GM12878 (cell line): ENCODE results near the gene ZPBP2. TPM values are rescaled to one million over a fixed set of nuclear protein-coding genes. Genes with fewer than 3 reads are reported as not detected.

Experiments used
- ATAC-seq: fragments of 200-7000 bp; cut with Tn5 transposase; 3 replicates; pipeline ENCODE4 v1.9.1; 2020; ENCODE audit warnings: mild to moderate bottlenecking, moderate library complexity
- Bru-seq: library from RNA; stranded (reverse); fragments of 400-500 nt; gene quantifications from one replicate; lab custom pipeline; 2021; lab: Mats Ljungman, UMichigan
- BruChase-seq, 2 experiments: library from RNA; stranded (reverse); fragments of 400-500 nt; gene quantifications; one replicate each; lab custom pipeline; 2021; lab: Mats Ljungman, UMichigan
- BruUV-seq: library from RNA; stranded (reverse); fragments of 400-500 nt; replicated peaks from 2 replicates; lab custom pipeline; 2021; lab: Mats Ljungman, UMichigan
- CTCF ChIA-PET: fragments of 300-600 bp; sonication (Branson Sonifier 250); formaldehyde crosslinking; extraction: SDS; loops from one replicate; lab custom pipeline; 2021; ENCODE audit warnings: inconsistent platforms; lab: Yijun Ruan, JAX
- POLR2A ChIA-PET: fragments of 350-600 bp; formaldehyde crosslinking; extraction: SDS; loops from one replicate; lab custom pipeline; 2021; ENCODE audit warnings: inconsistent platforms; lab: Charles Lee
- RAD21 ChIA-PET: fragments of 300-600 bp; sonication (Branson Sonifier 250); formaldehyde crosslinking; loops from one replicate; lab custom pipeline; 2023; ENCODE audit warnings: antibody characterized with exemption; ENCODE audit not compliant: unreplicated experiment; lab: Charles Lee
- SMC1A ChIA-PET: fragments of 300-600 bp; sonication (Branson Sonifier 250); formaldehyde crosslinking; loops from one replicate; lab custom pipeline; 2023; ENCODE audit not compliant: unreplicated experiment, uncharacterized antibody; lab: Charles Lee
- DNase-seq: peaks from one replicate; pipeline ENCODE4 v3.0.0-alpha.2; 2011; ENCODE audit warnings: low read depth, low spot score
- FAIRE-seq: peaks from 3 replicates; lab custom pipeline; 2011; peaks lifted over from hg19 to GRCh38; lab: Jason Lieb, UNC
- H2AFZ ChIP-seq: 2 replicates; pipeline ENCODE4 v1.6.0; 2011; ENCODE audit warnings: low read depth, low read length, control low read depth; ENCODE audit not compliant: control insufficient read depth
- H3K27ac ChIP-seq: 2 replicates; pipeline ENCODE4 v1.5.1; 2011; ENCODE audit warnings: control low read depth; ENCODE audit not compliant: control insufficient read depth, insufficient read depth
- H3K27me3 ChIP-seq, 2 experiments: replicated peaks in 1 of 2; 2 replicates each; pipeline versions ENCODE4 v1.6.0 to v1.6.1; 2011; ENCODE audit warnings: low read length in 1 of 2; ENCODE audit not compliant: control insufficient read depth in 2 of 2, insufficient read depth in 2 of 2
- H3K36me3 ChIP-seq, 2 experiments: 2 replicates each; pipeline ENCODE4 v1.5.1; 2011; ENCODE audit warnings: low read length in 1 of 2; ENCODE audit not compliant: control insufficient read depth in 2 of 2, insufficient read depth in 2 of 2
- H3K4me1 ChIP-seq: 2 replicates; pipeline ENCODE4 v1.6.1; 2011; ENCODE audit warnings: mild to moderate bottlenecking, low read length, moderate library complexity, mixed read lengths; ENCODE audit not compliant: control insufficient read depth, insufficient read depth
- H3K4me2 ChIP-seq: 2 replicates; pipeline ENCODE4 v1.6.0; 2011; ENCODE audit warnings: control low read depth; ENCODE audit not compliant: control insufficient read depth, insufficient read depth
- H3K4me3 ChIP-seq: fragments of 200-600 bp; sonication (generic); 2 replicates; pipeline ENCODE4 v1.5.1; 2016
- H3K79me2 ChIP-seq: 2 replicates; pipeline ENCODE4 v1.6.0; 2011; ENCODE audit warnings: low read length; ENCODE audit not compliant: control insufficient read depth, insufficient read depth
- H3K9ac ChIP-seq: 2 replicates; pipeline ENCODE4 v1.8.0; 2011; ENCODE audit warnings: low read length, control low read depth, mixed read lengths; ENCODE audit not compliant: control insufficient read depth, insufficient read depth
- H3K9me3 ChIP-seq: replicated peaks from 3 replicates; pipeline ENCODE4 v1.5.1; 2011; ENCODE audit warnings: mild to moderate bottlenecking, low read length; ENCODE audit not compliant: control insufficient read depth, insufficient read depth
- H4K20me1 ChIP-seq: 2 replicates; pipeline ENCODE4 v1.6.0; 2011; ENCODE audit not compliant: control insufficient read depth, insufficient read depth
- BACH1 ChIP-seq: fragments of 450-650 bp; IDR thresholded peaks from 2 replicates; pipeline ENCODE4 v1.6.1; 2017; ENCODE audit warnings: mild to moderate bottlenecking, borderline replicate concordance
- CHD4 ChIP-seq: fragments of 200-600 bp; sonication (generic); IDR thresholded peaks from 2 replicates; pipeline ENCODE4 v1.6.1; 2016; ENCODE audit warnings: mild to moderate bottlenecking
- CREM ChIP-seq: IDR thresholded peaks from 2 replicates; pipeline ENCODE4 v1.6.1; 2014; ENCODE audit warnings: antibody characterized with exemption, low read depth
- E2F8 ChIP-seq: fragments of 450-650 bp; IDR thresholded peaks from 2 replicates; pipeline ENCODE4 v1.6.1; 2018; ENCODE audit warnings: mild to moderate bottlenecking, low read depth, moderate library complexity; ENCODE audit not compliant: partially characterized antibody
- HDGF ChIP-seq: fragments of 450-650 bp; IDR thresholded peaks from 2 replicates; pipeline ENCODE4 v1.6.1; 2016; ENCODE audit warnings: antibody characterized with exemption
- MEF2A ChIP-seq: IDR thresholded peaks from 2 replicates; pipeline ENCODE4 v1.6.1; 2011; ENCODE audit warnings: low read depth, mild to moderate bottlenecking, low read length, moderate library complexity; ENCODE audit not compliant: insufficient read depth
- MEF2B ChIP-seq: fragments of 450-650 bp; IDR thresholded peaks from 2 replicates; pipeline ENCODE4 v1.6.1; 2018; ENCODE audit warnings: mild to moderate bottlenecking, moderate library complexity; ENCODE audit not compliant: partially characterized antibody, poor library complexity, severe bottlenecking
- POLR2A ChIP-seq: IDR thresholded peaks from 2 replicates; pipeline ENCODE4 v1.6.1; 2011; ENCODE audit warnings: low read depth, mild to moderate bottlenecking, low read length
- RCOR1 ChIP-seq: conservative IDR thresholded peaks from 2 replicates; pipeline ENCODE4 v1.6.1; 2012; ENCODE audit warnings: low read depth, low read length, improper control_type of control experiment
- RELB ChIP-seq: fragments of 450-650 bp; IDR thresholded peaks from 2 replicates; pipeline ENCODE4 v1.6.1; 2017; ENCODE audit warnings: low read depth, mild to moderate bottlenecking, moderate library complexity
- SMAD5 ChIP-seq: IDR thresholded peaks from 2 replicates; pipeline ENCODE4 v1.6.1; 2016; ENCODE audit warnings: antibody characterized with exemption, low read depth
- SREBF1 ChIP-seq: IDR thresholded peaks from 2 replicates; pipeline ENCODE4 v1.6.1; 2012; ENCODE audit warnings: mild to moderate bottlenecking, low read length
- WGBS: methylation state at CpG from one replicate; pipeline ENCODE4 v1.1.6; 2016; ENCODE audit warnings: low lambda C conversion rate; ENCODE audit not compliant: insufficient replicate concordance, insufficient coverage; ENCODE audit errors: missing lambda C conversion rate; 5-methylcytosine and 5-hydroxymethylcytosine counted together
- in situ Hi-C: fragments of 300-500 bp; cut with MboI; formaldehyde crosslinking; loops from 9 replicates; pipeline ENCODE4 v1.14.3; 2018; ENCODE audit warnings: mixed read lengths
- intact Hi-C: fragments of 100-400 bp; cut with micrococcal nuclease; formaldehyde crosslinking; loops from one replicate; pipeline ENCODE4 v1.14.2; 2022; ENCODE audit not compliant: unreplicated experiment
- long read RNA-seq, 2 experiments: library from polyadenylated mRNA; unstranded; transcript quantifications; one replicate each; pipeline ENCODE4 v2.0.0, GENCODE V29; 2019 to 2020
- polyA minus RNA-seq, 3 experiments: library from RNA; depleted of rRNA, polyadenylated mRNA; stranded (reverse); fragments of >200 nt; gene quantifications; 2 replicates each; pipeline ENCODE4 v1.2.3, GENCODE V29; 2011
- polyA plus RNA-seq, 11 experiments: library from polyadenylated mRNA; depleted of rRNA in 4 of 11; unstranded in 6 of 11; stranded (reverse) in 5 of 11; fragments of >200 nt; fragmentation: Nextera tagmentation in 4 of 11; fragmentation: Illumina TruSeq in 1 of 11; extraction: Ambion mirVana in 4 of 11; extraction: Trizol in 1 of 11; gene quantifications; 1 replicate in 1 of 11; 2 replicates in 10 of 11; pipeline versions ENCODE4 v1.2.1 to v1.2.3, GENCODE V29; 2011 to 2016; ENCODE audit warnings: inconsistent platforms in 2 of 11, missing spikeins in 2 of 11, low read depth in 1 of 11
- total RNA-seq, 4 experiments: library from RNA; depleted of rRNA in 3 of 4; stranded (reverse); fragments of >200 nt in 3 of 4; fragmentation: Illumina TruSeq in 1 of 4; extraction: Trizol in 1 of 4; gene quantifications; 2 replicates each; pipeline versions ENCODE4 v1.2.1 to v1.2.3, GENCODE V29; 2013 to 2021
- TF ChIP-seq, protein P1 (sequence below): fragments of 450-650 bp; IDR thresholded peaks from 2 replicates; pipeline ENCODE4 v1.6.1; 2017; ENCODE audit warnings: mild to moderate bottlenecking

ZPBP2 gene
- 0.50 and 0.56 TPM in 2 replicates for total RNA-seq (2013; cell fraction: nucleolus; rRNA removed)
- total RNA-seq (2014; rRNA removed) (0.34 and 0.49 TPM in 2 replicates), total RNA-seq (2014; rRNA removed; fragmentation: Illumina TruSeq; extraction: Trizol) (0.45 and 0.46 TPM in 2 replicates), total RNA-seq (2021) (0.67 and 0.77 TPM in 2 replicates), polyA plus RNA-seq (2011; rRNA removed) (0.39 and 0.73 TPM in 2 replicates), polyA plus RNA-seq (2014; fragmentation: Illumina TruSeq; extraction: Trizol) (0.66 and 1.0 TPM in 2 replicates), polyA plus RNA-seq (2014; fragmentation: Nextera tagmentation; extraction: Ambion mirVana) (1 to 10 TPM in 1 of 2 experiments, under 1 TPM in 1; 0.62 to 1.0 TPM), polyA plus RNA-seq (2014; rRNA removed) (0.33 and 0.36 TPM in 2 replicates), polyA plus RNA-seq (2016; fragmentation: Nextera tagmentation; extraction: Ambion mirVana) (under 1 TPM; 0.53 to 0.98 TPM), polyA minus RNA-seq (2011; rRNA and poly(A)+ RNA removed) (0.36 and 0.51 TPM in 2 replicates), Bru-seq, nascent RNA (percentile 44 among the genes with signal in this experiment), BruChase-seq, experiment 1, labeled RNA remaining after a 6-hour chase (percentile 46 among the genes with signal in this experiment), BruChase-seq, experiment 2, labeled RNA remaining after a 2-hour chase (percentile 44 among the genes with signal in this experiment)
- polyA plus RNA-seq (2011; ENCODE audit: low read depth) = 0.31 TPM
- 0.12 and 0.15 TPM in 2 replicates for polyA plus RNA-seq (2011; cell fraction: cytosol; rRNA removed)
- 0.42 and 0.82 TPM in 2 replicates for polyA plus RNA-seq (2011; cell fraction: nucleus; rRNA removed)
- polyA plus RNA-seq (2012) = 0.56 and 0.64 TPM in 2 replicates
- polyA minus RNA-seq (2011; cell fraction: cytosol; rRNA and poly(A)+ RNA removed) = 0.42 TPM in 1 of 2 replicates, not detected in the other
- 0.29 TPM in 1 of 2 replicates, not detected in the other for polyA minus RNA-seq (2011; cell fraction: nucleus; rRNA and poly(A)+ RNA removed)
- long read RNA-seq, experiment 1 = 0 reads
- long read RNA-seq, experiment 2 = 0 reads

- TSS peak; percentile 44 for BruUV-seq
- intact Hi-C loops = loop anchor here (1.0 to 2.0 kb wide), 2 partner anchors 52 to 113 kb away; partner anchors contain the start of gene PSMD3
- no peaks in the 10 kb centered on the region; the same call in 2 of the 3 replicates for H3K9me3 ChIP-seq
- WGBS = 49% methylated on average over 41 of the region's 67 CpGs
- in situ Hi-C loops = no loop called here
- peak within 1 kb of the TSS; percentile 100 for H3K27ac ChIP-seq
- RAD21 ChIA-PET = interaction anchor here (1.0 kb wide), 1 partner anchor 138 kb away, joined by 3 read pairs; the partner anchor contains the start of gene MIEN1
- H3K4me3 ChIP-seq = peak within 1 kb of the TSS; percentile 61; the same call in 1 of the 2 replicates
- no peaks in the 10 kb centered on the region for H3K27me3 ChIP-seq
- peak within 1 kb of the TSS; percentile 85 for H3K9ac ChIP-seq
- peaks cover 54% of the 10 kb centered on the region for H3K4me1 ChIP-seq
- H4K20me1 ChIP-seq = no peaks in the 10 kb centered on the region
- SMC1A ChIA-PET = interaction anchor here (0.6 to 1.0 kb wide), 3 partner anchors 16 to 174 kb away, joined by 3 to 8 read pairs (median 4); partner anchors contain the start of gene PSMD3
- H3K4me2 ChIP-seq = peak within 1 kb of the TSS; percentile 98
- peak within 1 kb of the TSS; percentile 75 for H2AFZ ChIP-seq
- POLR2A ChIA-PET = interaction anchor here (1.2 kb wide), 1 partner anchor 71 kb away, joined by 3 read pairs; no protein-coding TSS in a partner anchor
- DNase-seq (no peak), FAIRE-seq (peak; percentile 49), ATAC-seq (no peak)
- CTCF ChIA-PET = interaction anchor here (1.3 to 1.8 kb wide), 2 partner anchors 71 to 113 kb away, joined by 4 to 9 read pairs; no protein-coding TSS in a partner anchor
- H3K36me3 ChIP-seq = no peaks in the 10 kb centered on the region
- H3K79me2 ChIP-seq = peaks cover 28% of the 10 kb centered on the region
- TF ChIP-seq, protein P1, sequence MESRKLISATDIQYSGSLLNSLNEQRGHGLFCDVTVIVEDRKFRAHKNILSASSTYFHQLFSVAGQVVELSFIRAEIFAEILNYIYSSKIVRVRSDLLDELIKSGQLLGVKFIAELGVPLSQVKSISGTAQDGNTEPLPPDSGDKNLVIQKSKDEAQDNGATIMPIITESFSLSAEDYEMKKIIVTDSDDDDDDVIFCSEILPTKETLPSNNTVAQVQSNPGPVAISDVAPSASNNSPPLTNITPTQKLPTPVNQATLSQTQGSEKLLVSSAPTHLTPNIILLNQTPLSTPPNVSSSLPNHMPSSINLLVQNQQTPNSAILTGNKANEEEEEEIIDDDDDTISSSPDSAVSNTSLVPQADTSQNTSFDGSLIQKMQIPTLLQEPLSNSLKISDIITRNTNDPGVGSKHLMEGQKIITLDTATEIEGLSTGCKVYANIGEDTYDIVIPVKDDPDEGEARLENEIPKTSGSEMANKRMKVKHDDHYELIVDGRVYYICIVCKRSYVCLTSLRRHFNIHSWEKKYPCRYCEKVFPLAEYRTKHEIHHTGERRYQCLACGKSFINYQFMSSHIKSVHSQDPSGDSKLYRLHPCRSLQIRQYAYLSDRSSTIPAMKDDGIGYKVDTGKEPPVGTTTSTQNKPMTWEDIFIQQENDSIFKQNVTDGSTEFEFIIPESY = peak; percentile 97
- TF ChIP-seq RCOR1 (no peak), SMAD5 (0 out of 2 replicates have a peak, but pooled peaks have one; percentile 26), HDGF (no peak), CREM (peak; percentile 27; the same call in 1 of the 2 replicates), RELB (0 out of 2 replicates have a peak, but pooled peaks have one; percentile 6), SREBF1 (no peak), BACH1 (no peak), E2F8 (no peak), MEF2A (no peak), CHD4 (no peak), MEF2B (peak; percentile 8), POLR2A (peak; percentile 44)
These were observed at the start of gene ZPBP2 for GRCh38 chr17:39867880-39868553. ZPBP2 (plus strand) TSS chr17:39868202; CDS start chr17:39868355, 153 bp downstream.
